BJ (cell line): ENCODE data around the gene PMEPA1. TPM values are rescaled to one million over a fixed set of nuclear protein-coding genes. Genes with fewer than 3 reads are reported as not detected.
A peak's percentile ranks its signal among the peaks of the same experiment; 100 is the strongest.

Experiments
- CTCF ChIA-PET: fragments of 350-600 bp; formaldehyde crosslinking; extraction: SDS; loops from one replicate; lab custom pipeline; 2021; ENCODE audit warnings: antibody characterized with exemption, inconsistent platforms; lab: Yijun Ruan, JAX
- POLR2A ChIA-PET: fragments of 300-600 bp; sonication (Branson Sonifier 250); formaldehyde crosslinking; extraction: SDS; loops from one replicate; lab custom pipeline; 2021; ENCODE audit warnings: antibody characterized with exemption; lab: Charles Lee
- DNase-seq: peaks from one replicate; pipeline ENCODE4 v3.0.0-alpha.2; 2011; ENCODE audit warnings: low read depth
- H3K27me3 ChIP-seq: 2 replicates; pipeline ENCODE4 v1.6.0; 2011; ENCODE audit warnings: low read length; ENCODE audit not compliant: control insufficient read depth, insufficient read depth
- H3K36me3 ChIP-seq: 2 replicates; pipeline ENCODE4 v1.5.1; 2011; ENCODE audit warnings: low read length; ENCODE audit not compliant: control insufficient read depth, insufficient read depth
- H3K4me3 ChIP-seq: 2 replicates; pipeline ENCODE4 v1.5.1; 2011; ENCODE audit warnings: low read depth, mild to moderate bottlenecking, control low read depth, low read length
- CTCF ChIP-seq: IDR thresholded peaks from 2 replicates; pipeline ENCODE4 v1.5.1; 2011; ENCODE audit warnings: low read depth, mild to moderate bottlenecking, control low read depth, inconsistent platforms, low read length, moderate library complexity; ENCODE audit not compliant: insufficient read depth
- polyA plus RNA-seq: library from polyadenylated mRNA; depleted of rRNA; stranded (reverse); fragments of >200 nt; gene quantifications from 2 replicates; pipeline ENCODE4 v1.2.3, GENCODE V29; 2011

The PMEPA1 gene
- polyA plus RNA-seq, 1 experiment, result 5.0 TPM

GRCh38 chr20:57754190-57754589, 44.4 kb upstream of the PMEPA1 start:
- no peak for DNase-seq
- CTCF ChIA-PET, result no interaction called here
- no peak overlapping the region for H3K4me3 ChIP-seq
- POLR2A ChIA-PET, result no interaction called here
- no peaks in the 10 kb centered on the region for H3K36me3 ChIP-seq
- H3K27me3 ChIP-seq, result peaks cover 15% of the 10 kb centered on the region
- no peak for TF ChIP-seq CTCF

- ChIA-PET CTCF (no interaction called here), POLR2A (no interaction called here)
- peaks cover 15% of the 10 kb centered on the region for H3K27me3 ChIP-seq
- no peak overlapping the region for H3K4me3 ChIP-seq
- TF ChIP-seq CTCF, result no peak
- H3K36me3 ChIP-seq, result no peaks in the 10 kb centered on the region
- no peak for DNase-seq
Measured at GRCh38 chr20:57753332-57754164, 43.7 kb upstream of the PMEPA1 start.

GRCh38 chr20:57751411-57751810, 41.6 kb upstream of the PMEPA1 start:
- Histone ChIP-seq H3K4me3 (no peak overlapping the region), H3K36me3 (no peaks in the 10 kb centered on the region), H3K27me3 (peaks cover 15% of the 10 kb centered on the region)
- ChIA-PET POLR2A (no interaction called here), CTCF (interaction anchor here (0.6 to 1.5 kb wide), 2 partner anchors 12 to 97 kb away, joined by 3 read pairs; no protein-coding TSS in a partner anchor)
- no peak for DNase-seq
- no peak for TF ChIP-seq CTCF

- no peaks in the 10 kb centered on the region for H3K36me3 ChIP-seq
- DNase-seq, result no peak
- no peak for TF ChIP-seq CTCF
- CTCF ChIA-PET, result interaction anchor here (0.6 kb wide), 1 partner anchor 110 kb away, joined by 3 read pairs; no protein-coding TSS in a partner anchor
- H3K4me3 ChIP-seq, result no peak overlapping the region
- POLR2A ChIA-PET, result no interaction called here
- peaks cover 14% of the 10 kb centered on the region for H3K27me3 ChIP-seq
Measured at GRCh38 chr20:57749869-57750268, 40.1 kb upstream of the PMEPA1 start.

- ChIA-PET POLR2A (no interaction called here), CTCF (interaction anchor here (0.7 to 1.6 kb wide), 3 partner anchors 9 to 1646 kb away, joined by 3 to 5 read pairs (median 3); no protein-coding TSS in a partner anchor)
- no peak for DNase-seq
- Histone ChIP-seq H3K4me3 (peak overlapping the region; percentile 33), H3K36me3 (no peaks in the 10 kb centered on the region), H3K27me3 (peaks cover 13% of the 10 kb centered on the region)
- no peak for TF ChIP-seq CTCF
Measured at GRCh38 chr20:57749131-57749690, 39.4 kb upstream of the PMEPA1 start.
